GM21528 (cell line): ENCODE measurements around the gene L2HGDH.
"Not testable (repeated sequence)": the region's sequence is repeated elsewhere in the genome, so short reads cannot be mapped to it uniquely, and the experiment has no call there.

Source experiments
- ATAC-seq: cut with Tn5 transposase; IDR thresholded peaks from one replicate; pipeline ENCODE4 v1.9.1; 2021; ENCODE audit warnings: mild to moderate bottlenecking, moderate library complexity; ENCODE audit not compliant: unreplicated experiment, low FRiP score

Gene L2HGDH

GRCh38 chr14:50311972-50312733 is at the start of gene L2HGDH, which contains the start of gene DMAC2L:
TSS of gene L2HGDH (minus strand) at chr14:50312229. CDS start at chr14:50312150, 79 bp downstream.
TSS of gene DMAC2L (plus strand) at chr14:50312324. CDS start at chr14:50321488, 9,164 bp downstream.
- ATAC-seq = peak; percentile 95

- ATAC-seq = no peak
These were observed 48.8 kb upstream of the L2HGDH start for GRCh38 chr14:50360851-50361250.

- ATAC-seq = no peak
These were observed 48.1 kb upstream of the L2HGDH start for GRCh38 chr14:50360093-50360492.

GRCh38 chr14:50359631-50360030 is 47.6 kb upstream of the L2HGDH start:
- ATAC-seq = no peak

- no peak for ATAC-seq
These were observed 45.8 kb upstream of the L2HGDH start for GRCh38 chr14:50357753-50358395.

GRCh38 chr14:50357124-50357523 is 45.1 kb upstream of the L2HGDH start:
- no peak for ATAC-seq

- not testable (repeated sequence) for ATAC-seq
These were observed 44.3 kb upstream of the L2HGDH start for GRCh38 chr14:50356283-50356682.

- ATAC-seq = no peak
These were observed 43.7 kb upstream of the L2HGDH start for GRCh38 chr14:50355692-50356091.

- ATAC-seq = no peak
These were observed 42.5 kb upstream of the L2HGDH start for GRCh38 chr14:50354527-50354926.

GRCh38 chr14:50353126-50353525 is 41.1 kb upstream of the L2HGDH start:
- ATAC-seq = no peak

- ATAC-seq = no peak
These were observed 40.6 kb upstream of the L2HGDH start for GRCh38 chr14:50352584-50352983.

- no peak for ATAC-seq
These were observed 38.9 kb upstream of the L2HGDH start for GRCh38 chr14:50350975-50351374.

- no peak for ATAC-seq
These were observed 36.9 kb upstream of the L2HGDH start for GRCh38 chr14:50348933-50349332.

- ATAC-seq = no peak
These were observed 35.5 kb upstream of the L2HGDH start for GRCh38 chr14:50347521-50347920.

GRCh38 chr14:50345846-50346422 is 33.9 kb upstream of the L2HGDH start:
- ATAC-seq = no peak

GRCh38 chr14:50344876-50345563 is 33.0 kb upstream of the L2HGDH start:
- ATAC-seq = no peak

- ATAC-seq = peak; percentile 62
These were observed 32.2 kb upstream of the L2HGDH start for GRCh38 chr14:50344116-50344775.

GRCh38 chr14:50343434-50343833 is 31.4 kb upstream of the L2HGDH start:
- ATAC-seq = no peak

- no peak for ATAC-seq
These were observed 30.4 kb upstream of the L2HGDH start for GRCh38 chr14:50342221-50343078.

- ATAC-seq = no peak
These were observed 28.9 kb upstream of the L2HGDH start for GRCh38 chr14:50340963-50341362.
